HG03575 (cell line): ENCODE results near the gene DSP.

ENCODE experiments used
- ATAC-seq: cut with Tn5 transposase; IDR thresholded peaks from one replicate; pipeline ENCODE4 v1.9.1; 2021; ENCODE audit not compliant: unreplicated experiment, insufficient number of reproducible peaks, low FRiP score; ENCODE audit errors: extremely low read depth

Gene DSP

GRCh38 chr6:7541175-7542064, at the start of gene DSP:
Gene DSP, plus strand, starts transcription at chr6:7541671. Its CDS starts 245 bp downstream, at chr6:7541916.
- ATAC-seq = no peak

- ATAC-seq = no peak
Measured at GRCh38 chr6:7493866-7494265, 47.6 kb upstream of the DSP start.

- ATAC-seq = no peak
Measured at GRCh38 chr6:7494638-7495037, 46.8 kb upstream of the DSP start.

GRCh38 chr6:7496266-7496875, 45.1 kb upstream of the DSP start:
- no peak for ATAC-seq

GRCh38 chr6:7500752-7501282, 40.7 kb upstream of the DSP start:
- no peak for ATAC-seq

GRCh38 chr6:7502743-7503142, 38.7 kb upstream of the DSP start:
- no peak for ATAC-seq

GRCh38 chr6:7504041-7504440, 37.4 kb upstream of the DSP start:
- no peak for ATAC-seq

GRCh38 chr6:7505189-7505699, 36.2 kb upstream of the DSP start:
- no peak for ATAC-seq

- ATAC-seq = no peak
Measured at GRCh38 chr6:7507600-7507999, 33.9 kb upstream of the DSP start.

- no peak for ATAC-seq
Measured at GRCh38 chr6:7512320-7512719, 29.2 kb upstream of the DSP start.

GRCh38 chr6:7513529-7513928, 27.9 kb upstream of the DSP start:
- no peak for ATAC-seq

- no peak for ATAC-seq
Measured at GRCh38 chr6:7515363-7515762, 26.1 kb upstream of the DSP start.

GRCh38 chr6:7518877-7519276, 22.6 kb upstream of the DSP start:
- ATAC-seq = no peak

GRCh38 chr6:7522873-7523272, 18.6 kb upstream of the DSP start:
- ATAC-seq = no peak

- no peak for ATAC-seq
Measured at GRCh38 chr6:7523922-7524321, 17.5 kb upstream of the DSP start.

- ATAC-seq = no peak
Measured at GRCh38 chr6:7526755-7527154, 14.7 kb upstream of the DSP start.

- ATAC-seq = no peak
Measured at GRCh38 chr6:7528565-7528964, 12.9 kb upstream of the DSP start.

- no peak for ATAC-seq
Measured at GRCh38 chr6:7529141-7529540, 12.3 kb upstream of the DSP start.

GRCh38 chr6:7532232-7532631, 9.2 kb upstream of the DSP start:
- ATAC-seq = no peak

- ATAC-seq = no peak
Measured at GRCh38 chr6:7532821-7533220, 8.7 kb upstream of the DSP start.
